ENCODE data around the gene EVC. TPM values are rescaled to one million over a fixed set of nuclear protein-coding genes. Genes with fewer than 3 reads are reported as not detected.
A peak's percentile ranks its signal among the peaks of the same experiment; 100 is the strongest.

The EVC gene
- total RNA-seq, 1 donor from 2014 or later, result 41.4 TPM

- no peaks in the 10 kb centered on the region for H3K27me3 ChIP-seq (ENCODE audit: control insufficient read depth, insufficient read depth, low read length)
- no peak overlapping the region for H3K4me3 ChIP-seq (ENCODE audit: low read depth, low read length)
- no peak for TF ChIP-seq CTCF (IDR thresholded peaks at IDR 0.05; ENCODE audit: insufficient read depth, low read length, poor library complexity, severe bottlenecking)
- H3K36me3 ChIP-seq (ENCODE audit: control insufficient read depth, insufficient read depth, low read length), result no peaks in the 10 kb centered on the region
- DNase-seq (ENCODE audit: low read depth), result no peak
Measured at GRCh38 chr4:5709207-5709575, 1.8 kb upstream of the EVC start.

- H3K36me3 ChIP-seq (ENCODE audit: control insufficient read depth, insufficient read depth, low read length), result no peaks in the 10 kb centered on the region
- no peak overlapping the region for H3K4me3 ChIP-seq (ENCODE audit: low read depth, low read length)
- H3K27me3 ChIP-seq (ENCODE audit: control insufficient read depth, insufficient read depth, low read length), result no peaks in the 10 kb centered on the region
- DNase-seq (ENCODE audit: low read depth), result no peak
- peak; percentile 51 for TF ChIP-seq CTCF (IDR thresholded peaks at IDR 0.05; ENCODE audit: insufficient read depth, low read length, poor library complexity, severe bottlenecking)
Measured at GRCh38 chr4:5710065-5710960, 688 bp upstream of the EVC start.

GRCh38 chr4:5711479-5712184 lies 631 bp downstream of the EVC start:
- TF ChIP-seq CTCF (IDR thresholded peaks at IDR 0.05; ENCODE audit: insufficient read depth, low read length, poor library complexity, severe bottlenecking), result no peak
- DNase-seq (ENCODE audit: low read depth), result no peak
- peak overlapping the region; percentile 74 for H3K4me3 ChIP-seq (ENCODE audit: low read depth, low read length)
- H3K27me3 ChIP-seq (ENCODE audit: control insufficient read depth, insufficient read depth, low read length), result no peaks in the 10 kb centered on the region
- H3K36me3 ChIP-seq (ENCODE audit: control insufficient read depth, insufficient read depth, low read length), result no peaks in the 10 kb centered on the region

- DNase-seq (ENCODE audit: low read depth), result no peak
- H3K36me3 ChIP-seq (ENCODE audit: control insufficient read depth, insufficient read depth, low read length), result no peaks in the 10 kb centered on the region
- H3K27me3 ChIP-seq (ENCODE audit: control insufficient read depth, insufficient read depth, low read length), result no peaks in the 10 kb centered on the region
- peak overlapping the region; percentile 74 for H3K4me3 ChIP-seq (ENCODE audit: low read depth, low read length)
- TF ChIP-seq CTCF (IDR thresholded peaks at IDR 0.05; ENCODE audit: insufficient read depth, low read length, poor library complexity, severe bottlenecking), result no peak
Measured at GRCh38 chr4:5712517-5712916, 1.5 kb downstream of the EVC start.

GRCh38 chr4:5712931-5713330 lies 1.9 kb downstream of the EVC start:
- H3K4me3 ChIP-seq (ENCODE audit: low read depth, low read length), result peak overlapping the region; percentile 74
- DNase-seq (ENCODE audit: low read depth), result no peak
- no peaks in the 10 kb centered on the region for H3K36me3 ChIP-seq (ENCODE audit: control insufficient read depth, insufficient read depth, low read length)
- TF ChIP-seq CTCF (IDR thresholded peaks at IDR 0.05; ENCODE audit: insufficient read depth, low read length, poor library complexity, severe bottlenecking), result no peak
- H3K27me3 ChIP-seq (ENCODE audit: control insufficient read depth, insufficient read depth, low read length), result no peaks in the 10 kb centered on the region

Data from kidney epithelial cell (primary cell).